Common myeloid progenitor, CD34-positive (primary cell): ENCODE measurements around the gene NMNAT2.

Source experiments
- CTCF ChIA-PET: fragments of 350-600 bp; sonication (Branson Sonifier 250); formaldehyde crosslinking; loops from one replicate; lab custom pipeline; 2021; ENCODE audit warnings: antibody characterized with exemption; lab: Charles Lee
- POLR2A ChIA-PET: fragments of 350-600 bp; sonication (Branson Sonifier 250); formaldehyde crosslinking; loops from one replicate; lab custom pipeline; 2021; ENCODE audit warnings: antibody characterized with exemption; lab: Charles Lee
- DNase-seq, 3 donors: peaks; one replicate each; pipeline versions ENCODE4 v3.0.0 to v3.0.0-alpha.2; 2013
- H3K27ac ChIP-seq, 2 experiments: 1 replicate in 1 of 2; 2 replicates in 1 of 2; pipeline ENCODE4 v1.7.0; 2013; ENCODE audit warnings: inconsistent platforms in 2 of 2, low read length in 2 of 2, mild to moderate bottlenecking in 2 of 2, low read depth in 1 of 2, moderate library complexity in 1 of 2; ENCODE audit not compliant: severe bottlenecking in 2 of 2, insufficient read depth in 1 of 2, poor library complexity in 1 of 2
- H3K27me3 ChIP-seq, 5 experiments: replicated peaks in 2 of 5; 1 replicate in 3 of 5; 2 replicates in 2 of 5; pipeline versions ENCODE4 v1.6.1 to v1.7.0; 2013; ENCODE audit warnings: low read length in 4 of 5, mild to moderate bottlenecking in 2 of 5, moderate library complexity in 2 of 5, inconsistent platforms in 1 of 5; ENCODE audit not compliant: insufficient read depth in 5 of 5, control insufficient read depth in 4 of 5
- H3K36me3 ChIP-seq, 4 experiments: 1 replicate in 2 of 4; 2 replicates in 2 of 4; pipeline versions ENCODE4 v1.6.1 to v1.7.0; 2013; ENCODE audit warnings: low read length in 3 of 4, control low read depth in 1 of 4, mild to moderate bottlenecking in 1 of 4; ENCODE audit not compliant: control insufficient read depth in 4 of 4, insufficient read depth in 4 of 4
- H3K4me1 ChIP-seq, 4 experiments: 1 replicate in 3 of 4; 2 replicates in 1 of 4; pipeline versions ENCODE4 v1.6.1 to v1.7.1; 2013; ENCODE audit warnings: low read length in 3 of 4, mild to moderate bottlenecking in 3 of 4, control low read depth in 1 of 4, inconsistent platforms in 1 of 4, moderate library complexity in 1 of 4; ENCODE audit not compliant: control insufficient read depth in 4 of 4, insufficient read depth in 4 of 4; ENCODE audit errors: control extremely low read depth in 1 of 4
- H3K4me3 ChIP-seq, 7 experiments: 1 replicate in 4 of 7; 2 replicates in 3 of 7; pipeline versions ENCODE4 v1.5.1 to v1.7.0; 2013; ENCODE audit warnings: mild to moderate bottlenecking in 7 of 7, low read length in 6 of 7, moderate library complexity in 6 of 7, inconsistent platforms in 2 of 7, low read depth in 2 of 7, control low read depth in 1 of 7; ENCODE audit not compliant: insufficient read depth in 4 of 7, control insufficient read depth in 1 of 7; ENCODE audit errors: extremely low read depth in 1 of 7
- H3K9me3 ChIP-seq, 5 experiments: 1 replicate in 4 of 5; 2 replicates in 1 of 5; pipeline versions ENCODE4 v1.6.1 to v1.7.1; 2013; ENCODE audit warnings: low read length in 4 of 5, mild to moderate bottlenecking in 2 of 5, inconsistent platforms in 1 of 5, low read depth in 1 of 5, moderate library complexity in 1 of 5; ENCODE audit not compliant: control insufficient read depth in 4 of 5, insufficient read depth in 2 of 5; ENCODE audit errors: control extremely low read depth in 1 of 5
- WGBS: methylation state at CpG from one replicate; pipeline ENCODE4 v1.1.5; 2013; ENCODE audit not compliant: insufficient coverage; 5-methylcytosine and 5-hydroxymethylcytosine counted together

The NMNAT2 gene

DNA sequence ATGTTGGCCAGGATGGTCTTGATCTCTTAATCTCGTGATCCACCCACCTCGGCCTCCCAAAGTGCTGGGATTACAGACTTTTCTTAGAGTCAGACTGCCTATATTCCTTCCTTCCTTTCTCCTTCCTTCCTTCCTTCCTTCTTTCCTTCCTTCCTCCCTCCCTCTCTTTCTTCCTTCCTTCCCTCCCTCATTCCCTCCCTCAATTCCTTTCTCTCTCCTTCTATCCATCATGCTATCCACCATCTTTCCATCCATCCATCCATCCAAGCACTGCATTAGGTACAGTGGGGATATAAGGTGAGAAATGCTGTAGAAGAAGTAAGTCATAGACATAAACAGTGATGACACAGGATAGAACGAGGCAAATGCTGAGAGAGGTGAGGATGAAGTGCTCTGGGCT lies 218.9 kb downstream of the NMNAT2 start:
- no peaks in the 10 kb centered on the region for H3K9me3 ChIP-seq
- H3K36me3 ChIP-seq: no peaks in the 10 kb centered on the region
- H3K4me1 ChIP-seq: peaks cover 0 to 11% (median 6%) of the 10 kb centered on the region in 4 experiments
- no peak overlapping the region for H3K27ac ChIP-seq
- POLR2A ChIA-PET: no interaction called here
- no peak overlapping the region for H3K4me3 ChIP-seq
- CTCF ChIA-PET: no interaction called here
- H3K27me3 ChIP-seq: peaks cover 0 to 6% (median 3%) of the 10 kb centered on the region in 5 experiments
- no peak for DNase-seq
- 100% methylated on average over 3 of the region's 3 CpGs for WGBS

- ChIA-PET POLR2A (no interaction called here), CTCF (no interaction called here)
- H3K36me3 ChIP-seq: no peaks in the 10 kb centered on the region
- H3K27me3 ChIP-seq: peaks cover 0 to 6% (median 3%) of the 10 kb centered on the region in 5 experiments
- WGBS: 93% methylated on average over 8 of the region's 9 CpGs
- DNase-seq: no peak
- no peaks in the 10 kb centered on the region for H3K9me3 ChIP-seq
- no peak overlapping the region for H3K27ac ChIP-seq
- peaks cover 0 to 11% (median 6%) of the 10 kb centered on the region in 4 experiments for H3K4me1 ChIP-seq
- H3K4me3 ChIP-seq: no peak overlapping the region
Measured at GRCh38 chr1:183198463-183198862, 219.7 kb downstream of the NMNAT2 start.
